ENCODE data around the gene NTSR1.

The NTSR1 gene

DNA sequence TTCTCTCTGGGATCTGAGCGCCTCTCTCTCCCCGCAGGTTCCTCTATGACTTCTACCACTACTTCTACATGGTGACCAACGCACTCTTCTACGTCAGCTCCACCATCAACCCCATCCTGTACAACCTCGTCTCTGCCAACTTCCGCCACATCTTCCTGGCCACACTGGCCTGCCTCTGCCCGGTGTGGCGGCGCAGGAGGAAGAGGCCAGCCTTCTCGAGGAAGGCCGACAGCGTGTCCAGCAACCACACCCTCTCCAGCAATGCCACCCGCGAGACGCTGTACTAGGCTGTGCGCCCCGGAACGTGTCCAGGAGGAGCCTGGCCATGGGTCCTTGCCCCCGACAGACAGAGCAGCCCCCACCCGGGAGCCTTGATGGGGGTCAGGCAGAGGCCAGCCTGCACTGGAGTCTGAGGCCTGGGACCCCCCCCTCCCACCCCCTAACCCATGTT is 51.4 kb downstream of the NTSR1 start:
- no peak for DNase-seq

DNA sequence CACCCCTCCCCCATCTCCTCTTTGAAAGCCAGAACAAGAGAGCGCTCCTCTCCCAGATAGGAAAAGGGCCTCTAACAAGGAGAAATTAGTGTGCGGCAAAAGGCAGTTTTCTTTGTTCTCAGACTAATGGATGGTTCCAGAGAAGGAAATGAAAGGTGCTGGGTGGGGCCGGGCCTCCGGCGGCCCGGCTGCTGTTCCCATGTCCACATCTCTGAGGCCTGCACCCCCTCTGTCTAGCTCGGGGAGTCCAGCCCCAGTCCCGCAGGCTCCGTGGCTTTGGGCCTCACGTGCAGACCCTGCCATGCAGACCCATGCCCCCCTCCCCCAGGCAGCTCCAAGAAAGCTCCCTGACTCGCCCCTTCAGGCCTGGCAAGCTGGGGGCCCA is 51.8 kb downstream of the NTSR1 start:
- no peak for DNase-seq

DNA sequence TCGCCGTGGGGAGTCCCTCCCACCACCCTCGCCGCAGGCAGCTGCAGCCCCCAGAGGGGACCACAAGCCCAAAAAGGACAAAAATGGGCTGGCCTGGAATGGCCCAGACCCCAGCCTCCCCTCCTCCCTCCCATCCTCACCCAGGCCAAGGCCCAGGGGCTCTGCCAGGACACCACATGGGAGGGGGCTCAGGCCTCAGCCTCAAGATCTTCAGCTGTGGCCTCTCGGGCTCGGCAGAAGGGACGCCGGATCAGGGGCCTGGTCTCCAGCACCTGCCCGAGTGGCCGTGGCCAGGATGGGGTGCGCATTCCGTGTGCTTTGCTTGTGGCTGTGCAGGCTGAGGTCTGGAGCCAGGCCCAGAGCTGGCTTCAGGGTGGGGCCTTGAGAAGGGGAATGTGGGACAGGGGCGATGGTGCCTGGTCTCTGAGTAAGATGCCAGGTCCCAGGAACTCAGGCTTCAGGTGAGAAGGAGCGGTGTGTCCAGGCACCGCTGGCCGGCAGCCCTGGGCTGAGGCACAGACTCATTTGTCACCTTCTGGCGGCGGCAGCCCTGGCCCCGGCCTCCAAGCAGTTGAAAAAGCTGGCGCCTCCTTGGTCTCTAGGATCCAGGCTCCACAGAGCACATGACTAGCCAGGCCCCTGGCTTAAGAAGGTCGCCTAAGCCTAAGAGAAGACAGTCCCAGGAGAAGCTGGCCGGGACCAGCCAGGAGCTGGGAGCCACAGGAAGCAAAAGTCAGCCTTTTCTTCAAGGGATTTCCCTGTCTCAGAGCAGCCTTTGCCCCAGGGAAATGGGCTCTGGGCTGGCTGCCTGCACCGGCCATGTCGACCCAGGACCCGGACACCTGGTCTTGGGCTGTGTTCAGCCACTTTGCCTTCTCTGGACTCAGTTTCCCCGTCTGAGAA is 52.5 kb downstream of the NTSR1 start:
- no peak for DNase-seq

DNA sequence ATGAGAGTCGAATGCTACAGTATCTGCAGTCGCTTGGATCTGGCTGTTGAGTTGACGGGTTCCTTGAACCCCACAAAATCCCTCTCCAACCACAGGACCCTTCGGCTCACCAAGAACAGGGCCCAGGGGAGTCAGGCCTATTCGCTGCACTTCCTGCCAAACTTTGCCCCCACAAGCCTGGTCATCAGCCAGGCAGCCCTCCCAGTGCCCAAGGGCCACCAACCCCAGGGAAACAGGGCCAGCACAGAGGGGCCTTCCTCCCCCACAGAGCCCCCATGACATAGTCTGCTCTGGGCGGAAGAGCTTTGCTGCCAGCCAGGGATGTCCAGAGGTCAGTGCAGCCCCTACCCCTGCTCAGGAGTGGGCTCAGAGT is 53.1 kb downstream of the NTSR1 start:
- DNase-seq, result no peak

DNA sequence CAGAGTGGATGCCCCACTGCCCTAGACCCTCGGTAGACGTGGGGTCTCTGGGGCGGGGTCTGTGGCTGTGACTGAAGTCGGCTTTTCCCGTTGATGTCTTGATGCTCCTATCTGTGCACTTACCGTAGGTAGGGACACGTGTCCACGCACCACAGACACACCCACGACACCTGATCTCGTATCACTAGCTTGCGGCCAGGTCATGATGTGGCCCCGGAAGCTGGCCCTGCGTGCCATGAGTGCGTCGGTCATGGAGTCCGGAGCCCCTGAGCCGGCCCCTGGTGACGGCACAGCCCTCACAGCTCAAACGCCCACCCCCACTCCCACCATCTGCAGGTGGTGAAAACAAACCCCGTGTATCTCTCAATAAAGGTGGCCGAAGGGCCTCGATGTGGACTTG is 53.7 kb downstream of the NTSR1 start:
- no peak for DNase-seq

DNA sequence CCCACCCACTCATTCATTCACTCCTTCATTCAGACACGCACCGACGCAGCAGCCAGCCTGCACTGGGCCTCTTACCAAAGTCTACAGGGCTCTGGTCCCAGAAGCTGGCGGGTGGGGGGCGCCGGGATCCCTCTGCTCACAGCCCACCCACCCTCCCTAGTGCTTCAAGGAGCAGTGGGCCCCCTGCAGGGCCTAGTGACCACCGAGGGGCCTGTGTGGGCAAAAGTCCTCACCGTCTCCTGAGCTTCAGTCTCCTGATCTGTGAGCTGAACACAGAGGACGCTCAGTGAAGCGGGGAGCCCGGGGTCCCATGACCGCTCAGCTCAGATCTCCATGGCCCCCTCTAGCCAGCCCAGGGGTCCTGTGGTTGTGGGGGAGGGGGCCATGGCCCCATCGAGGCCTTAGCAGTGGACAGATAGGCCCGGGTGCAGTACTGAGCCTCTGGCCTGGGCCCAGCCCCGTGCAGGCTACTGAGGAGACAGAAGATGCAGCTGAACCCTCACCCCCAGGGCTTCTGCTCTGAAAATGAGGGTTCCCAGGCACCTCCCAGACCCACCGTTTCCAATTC is 54.2 kb downstream of the NTSR1 start:
- no peak for DNase-seq

DNA sequence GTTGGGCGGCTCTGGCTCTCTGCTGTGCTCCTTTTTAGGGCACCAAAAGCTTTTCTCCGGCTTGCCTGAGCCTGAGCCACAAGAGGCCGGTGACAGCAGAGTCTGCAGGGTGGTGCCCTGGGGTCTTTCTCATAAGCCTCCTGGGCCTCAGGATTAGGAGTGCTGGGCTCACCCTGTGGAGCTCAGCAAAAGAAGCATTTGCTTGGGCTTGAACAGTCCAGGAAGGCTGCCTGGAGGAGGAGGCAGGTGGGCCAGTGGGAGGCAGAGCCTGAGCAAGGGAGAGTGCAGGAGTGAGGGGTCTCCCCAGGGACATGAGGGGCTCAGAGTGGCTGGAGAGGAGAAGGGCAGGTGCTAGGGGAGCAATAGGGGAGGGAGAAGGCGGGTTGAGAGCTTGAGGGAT is 54.8 kb downstream of the NTSR1 start:
- no peak for DNase-seq

DNA sequence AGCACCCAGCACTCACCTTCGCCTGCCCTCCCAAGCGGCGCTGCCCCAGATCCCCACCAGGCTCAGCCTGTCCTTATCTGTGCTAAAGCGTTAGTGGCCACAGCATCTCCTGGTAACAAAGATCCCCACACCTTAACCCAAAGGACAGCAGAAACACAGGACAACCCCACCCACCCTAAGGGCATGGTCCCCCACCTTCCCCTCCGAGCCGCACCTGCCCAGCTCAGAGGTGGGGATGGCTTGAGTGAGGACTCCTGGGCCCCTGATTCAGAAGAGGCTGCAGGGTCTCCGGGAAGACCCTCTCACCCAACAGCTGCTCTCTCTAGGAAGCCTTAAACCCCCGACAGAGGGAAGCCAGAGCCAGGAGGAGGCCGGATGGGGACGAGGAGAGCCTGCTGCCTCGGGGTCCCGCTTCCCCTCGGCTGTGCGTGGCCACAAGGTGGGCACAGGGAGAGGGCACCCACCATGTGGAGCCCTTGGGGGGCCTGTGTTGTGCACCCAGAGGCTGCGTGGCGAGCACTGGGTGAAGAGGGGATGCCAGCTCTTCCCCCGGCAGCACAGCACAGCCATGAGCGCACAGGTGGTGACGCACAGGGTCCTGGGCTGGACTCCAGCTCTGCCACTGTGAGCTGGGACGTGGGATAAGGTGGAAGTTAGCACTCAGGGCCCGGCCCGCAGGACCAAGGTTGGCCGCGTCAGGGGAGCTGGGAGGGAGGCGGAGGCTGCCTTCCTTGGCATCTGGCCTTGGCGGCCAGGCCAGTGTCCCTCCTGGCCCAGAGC is 55.7 kb downstream of the NTSR1 start:
- DNase-seq, result no peak

DNA sequence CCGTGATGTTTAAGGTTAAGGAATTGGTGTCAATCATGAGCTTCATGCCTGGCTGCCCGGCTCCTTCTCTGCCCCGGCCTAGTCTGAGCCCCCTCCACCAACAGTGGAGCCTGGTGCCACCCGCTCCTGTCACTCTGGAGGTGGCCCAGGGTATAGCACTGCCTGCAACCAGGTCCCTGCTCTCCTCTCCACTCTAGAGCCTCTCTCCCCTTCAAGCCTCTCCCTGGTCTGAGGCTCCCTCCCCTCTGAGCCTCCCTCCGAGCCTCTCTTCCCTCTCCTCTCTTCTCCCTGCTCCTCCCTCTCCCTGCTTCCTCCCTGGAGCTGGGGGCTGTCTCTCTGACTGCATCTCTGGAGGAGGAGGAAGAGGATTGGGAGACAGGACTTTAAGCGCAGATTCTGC is 56.4 kb downstream of the NTSR1 start:
- no peak for DNase-seq

DNA sequence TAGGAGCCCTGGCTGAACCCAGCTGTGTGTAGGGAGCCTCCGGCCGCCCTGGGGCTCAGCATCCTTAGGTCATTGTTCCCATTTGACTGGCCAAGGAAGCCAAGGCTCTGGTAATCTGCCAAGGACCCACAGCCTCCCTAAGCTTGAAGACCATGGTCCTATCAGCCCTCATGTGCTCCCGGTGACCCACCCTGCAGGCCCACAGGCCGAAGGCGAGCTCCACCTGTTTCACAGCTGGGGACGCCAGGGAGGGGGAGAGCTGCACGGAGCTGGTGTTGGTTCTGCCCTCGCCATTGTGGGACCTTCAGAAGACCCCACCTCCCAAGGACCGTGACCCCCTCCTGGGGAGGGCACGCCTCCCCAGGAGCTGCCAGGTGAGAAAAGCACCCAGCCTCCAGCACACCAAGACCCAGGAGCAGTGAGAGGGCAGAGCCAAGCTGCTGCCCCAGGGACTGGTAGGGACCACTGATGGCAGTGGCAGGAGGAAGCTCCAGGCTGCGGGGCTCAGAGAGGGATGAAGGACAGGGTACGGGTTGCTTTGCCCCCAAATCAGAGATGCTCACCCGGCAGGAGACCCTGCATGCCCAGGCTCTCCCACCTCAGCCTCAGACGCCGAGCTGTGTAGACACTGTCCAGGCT is 56.9 kb downstream of the NTSR1 start:
- DNase-seq, result no peak

DNA sequence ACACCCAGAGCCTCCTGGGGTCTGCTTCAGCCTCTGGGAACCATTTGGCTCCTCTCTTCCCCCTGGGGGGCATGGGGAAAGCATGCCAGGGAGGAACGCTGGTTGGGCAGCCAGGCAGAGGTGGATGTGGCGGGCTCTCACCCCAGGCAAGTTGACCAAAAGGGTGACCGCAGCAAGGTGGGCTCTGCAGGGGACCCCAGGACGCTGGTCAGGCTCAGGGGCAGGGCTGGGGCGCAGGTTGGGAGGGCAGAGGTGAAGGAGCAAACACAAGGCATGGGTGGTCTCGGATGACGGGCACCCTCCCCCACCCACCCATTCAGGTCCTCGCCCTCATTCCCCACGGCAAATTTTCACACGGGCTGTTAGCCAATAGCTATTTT is 57.4 kb downstream of the NTSR1 start:
- no peak for DNase-seq

DNA sequence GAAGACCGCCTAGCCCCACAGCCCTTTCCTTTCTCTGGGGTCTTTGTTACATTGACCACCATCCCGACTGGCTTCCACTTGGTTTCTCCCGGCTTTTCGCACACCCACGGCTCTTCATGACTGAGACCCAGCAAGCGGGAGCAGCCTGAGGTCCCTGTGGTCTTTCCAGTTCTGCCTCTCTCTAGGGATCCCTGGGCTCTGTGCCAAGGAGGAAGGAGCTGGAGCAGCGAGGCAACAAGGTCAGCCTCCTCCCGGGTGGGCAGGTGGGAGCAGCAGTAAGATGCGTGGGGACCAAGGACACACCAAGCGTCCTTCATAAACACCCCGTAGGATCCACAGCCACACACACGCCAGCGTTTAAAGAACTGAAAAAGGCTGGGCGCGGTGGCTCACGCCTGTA is 58.1 kb downstream of the NTSR1 start:
- no peak for DNase-seq

DNA sequence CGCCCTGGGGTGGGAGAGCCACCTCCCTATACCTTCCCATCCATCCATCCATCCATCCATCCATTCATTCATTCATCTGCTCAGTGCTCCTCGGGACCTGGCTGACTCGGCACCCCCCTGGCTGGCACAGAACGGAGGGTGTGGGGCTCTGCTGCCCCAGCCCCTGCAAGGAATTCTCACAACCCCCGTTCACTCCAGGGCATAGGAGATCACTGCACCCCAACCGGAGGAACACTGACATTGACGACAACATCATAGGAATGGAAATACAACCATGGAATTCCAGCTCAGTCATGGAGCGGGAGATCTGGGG is 59.6 kb downstream of the NTSR1 start:
- DNase-seq, result no peak

DNA sequence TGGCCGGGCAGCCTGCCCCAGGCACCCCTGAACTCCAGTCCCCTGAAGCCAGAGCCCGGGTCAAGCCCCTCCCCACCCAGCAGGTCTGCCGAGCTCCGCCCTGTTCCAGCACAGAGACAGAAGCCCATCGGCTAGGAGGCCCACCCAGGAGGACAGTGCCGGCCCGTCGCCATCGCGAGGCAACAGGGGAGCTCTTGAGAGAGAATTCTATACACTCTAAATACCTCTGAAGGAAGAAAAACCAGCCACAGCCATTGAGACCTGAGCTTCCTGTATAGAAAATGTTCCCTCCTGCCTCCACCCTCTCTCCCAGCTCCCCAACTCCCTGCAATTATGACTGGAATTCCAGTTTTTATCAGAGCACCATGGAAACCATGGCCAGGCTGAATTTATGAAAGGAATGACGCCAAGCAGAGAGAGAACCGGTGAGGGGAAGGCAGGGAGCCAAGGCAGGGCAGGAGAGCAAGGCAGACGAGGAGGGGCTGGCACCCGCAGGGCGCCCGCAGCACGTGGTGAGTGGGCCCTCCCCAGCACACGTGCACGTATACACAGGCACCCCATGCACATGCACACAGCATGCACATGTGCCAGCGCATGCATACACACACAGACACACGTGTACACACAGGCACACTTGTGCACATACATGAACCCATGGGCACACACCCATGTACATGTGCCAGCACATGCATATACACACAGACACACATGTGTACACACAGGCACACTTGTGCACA is 60.1 kb downstream of the NTSR1 start:
- no peak for DNase-seq

DNA sequence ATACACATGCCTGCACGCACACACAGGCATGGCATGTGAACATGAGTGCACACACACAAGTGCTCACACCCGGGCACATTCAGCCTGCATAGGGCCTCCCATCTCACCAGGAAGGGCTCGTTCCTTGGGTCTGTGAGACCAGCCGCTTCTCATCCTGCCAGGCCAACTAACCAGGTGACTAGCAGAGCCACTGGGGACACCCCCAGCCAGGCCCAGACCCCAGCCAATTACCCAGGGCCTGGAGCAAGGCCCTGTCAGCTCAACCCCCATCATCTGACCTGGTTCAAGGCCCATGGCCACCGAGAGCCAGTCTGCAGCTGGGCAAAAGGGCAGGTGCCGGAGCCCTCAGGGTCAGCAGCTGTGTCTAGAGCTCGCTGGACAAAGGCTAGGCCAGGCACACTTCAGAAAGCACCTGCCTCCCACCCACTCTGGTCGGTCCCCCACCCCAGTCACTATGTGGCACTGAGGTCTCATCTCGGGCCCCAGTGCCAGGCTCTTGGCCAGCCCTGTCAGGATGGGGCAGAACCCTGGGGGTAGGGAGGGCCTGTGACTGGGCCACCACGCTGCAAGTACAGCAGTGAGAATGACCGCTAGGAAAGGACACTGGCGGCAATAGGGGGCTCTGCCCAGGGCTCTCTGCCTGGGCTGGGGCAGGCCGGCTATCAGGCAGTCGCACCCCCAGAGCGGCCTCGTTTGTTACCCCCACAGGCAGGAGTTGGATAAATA is 60.9 kb downstream of the NTSR1 start:
- no peak for DNase-seq

DNA sequence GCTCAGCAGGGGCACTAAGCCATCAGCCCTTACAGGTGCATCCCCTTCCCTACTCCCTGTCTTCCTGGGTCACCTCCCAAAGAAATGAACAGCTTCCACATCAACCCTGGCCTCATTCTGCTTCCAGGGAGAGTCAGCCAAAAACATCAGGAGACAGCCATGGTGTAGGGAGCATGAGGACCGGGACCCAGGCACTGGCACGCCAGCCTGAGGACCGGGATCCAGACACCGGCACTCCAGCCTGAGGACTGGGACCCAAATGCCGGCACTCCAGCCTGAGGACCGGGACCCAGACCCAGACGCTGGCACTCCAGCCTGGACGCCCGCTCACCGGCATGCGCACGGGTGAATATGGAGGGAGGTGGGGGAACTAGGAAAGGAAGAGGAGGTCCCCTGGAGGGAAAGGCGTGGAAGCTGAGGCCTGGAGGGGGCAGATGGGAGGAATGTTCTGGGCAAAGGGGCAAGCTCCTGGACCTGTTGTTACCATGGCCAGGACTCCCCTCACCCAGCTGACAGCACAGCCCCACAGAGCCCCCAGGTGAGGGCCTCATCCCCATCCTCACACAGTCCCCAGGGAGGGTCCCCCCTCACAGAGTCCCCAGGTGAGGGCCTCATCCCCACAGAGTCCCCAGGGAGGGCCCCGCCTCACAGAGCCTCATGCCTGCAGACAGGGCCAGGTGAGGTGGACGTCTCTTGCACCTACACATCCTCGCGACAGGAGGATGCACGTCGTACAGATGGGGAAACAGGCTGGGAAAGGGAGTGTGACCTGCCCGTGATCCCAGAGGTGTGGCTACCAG is 61.7 kb downstream of the NTSR1 start:
- no peak for DNase-seq

DNA sequence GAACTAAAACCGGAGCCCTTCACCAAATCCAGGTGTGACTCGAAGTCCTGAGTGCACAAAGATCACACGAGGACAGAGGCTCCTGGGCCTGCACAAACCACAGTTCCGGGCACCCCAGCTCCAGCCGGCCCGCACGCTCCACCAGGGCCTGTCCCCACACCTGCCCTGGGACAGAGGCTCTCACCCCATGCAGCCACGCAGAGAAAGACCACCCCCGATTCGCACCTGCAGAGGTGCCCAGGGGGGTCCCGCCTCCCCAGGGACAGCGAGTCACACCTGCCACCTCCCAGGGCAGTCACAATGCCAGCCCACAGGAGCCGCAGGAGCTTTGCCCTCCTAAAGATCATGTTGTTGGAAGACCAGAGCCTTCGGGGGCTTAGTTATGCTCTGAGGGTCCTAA is 62.3 kb downstream of the NTSR1 start:
- DNase-seq, result no peak

DNA sequence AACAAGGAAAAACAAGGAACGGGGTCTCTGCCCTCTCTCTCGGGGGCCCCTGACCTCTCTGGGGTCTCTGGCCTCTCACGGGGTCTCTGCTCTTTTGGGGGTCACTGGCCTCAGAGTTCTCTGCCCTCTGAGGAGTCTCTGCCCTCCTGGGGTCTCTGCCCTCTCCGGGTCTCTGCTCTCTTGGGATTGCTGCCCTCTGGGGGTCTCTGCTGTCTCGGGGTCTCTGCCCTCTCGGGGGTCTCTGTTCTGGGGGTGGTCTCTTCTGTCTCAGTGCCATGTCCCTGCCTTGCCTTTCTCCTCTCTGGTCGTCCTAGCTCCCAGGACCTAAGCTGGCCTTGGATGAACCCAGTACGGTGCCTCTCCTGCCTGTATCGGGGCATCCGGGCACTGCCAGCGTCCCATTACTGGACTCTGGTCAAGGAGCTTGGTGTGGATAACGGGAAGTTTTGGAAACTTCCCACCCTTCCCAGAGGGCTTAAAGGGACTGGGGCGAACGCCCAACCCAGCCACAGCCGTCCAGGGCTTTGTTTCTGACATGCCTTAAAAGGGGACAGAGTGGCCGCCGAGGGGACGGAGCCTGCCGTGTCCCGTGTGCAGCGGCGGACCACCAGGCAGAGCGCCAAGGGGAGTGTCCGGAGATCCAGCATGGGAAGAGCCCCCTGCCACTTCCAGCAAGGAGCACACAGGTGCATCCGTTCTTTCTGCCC is 62.9 kb downstream of the NTSR1 start:
- DNase-seq, result no peak

DNA sequence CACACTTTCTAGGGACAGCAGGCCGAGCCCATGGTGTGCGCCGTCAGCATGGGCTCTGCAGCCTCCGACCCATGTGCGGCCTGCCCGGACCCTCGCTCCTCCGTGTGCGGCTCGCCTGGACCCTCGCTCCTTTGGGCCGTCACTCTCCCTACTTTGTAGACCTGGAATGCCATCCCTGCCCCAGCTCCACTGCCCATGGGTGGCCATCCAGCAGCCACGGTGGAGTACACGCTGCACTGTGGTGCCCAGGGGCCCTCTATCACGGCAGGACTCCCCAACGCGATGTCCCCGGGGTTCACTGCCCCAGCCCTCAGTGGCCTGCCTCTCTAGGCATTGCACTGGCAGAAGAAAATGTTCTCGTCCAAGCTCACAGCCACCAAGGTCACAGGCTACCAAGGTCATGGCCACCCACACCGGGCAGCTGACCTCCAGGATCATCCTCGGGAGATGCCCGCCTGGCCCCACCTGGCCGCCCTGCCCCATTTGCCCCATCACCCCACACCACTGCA is 63.5 kb downstream of the NTSR1 start:
- no peak for DNase-seq

DNA sequence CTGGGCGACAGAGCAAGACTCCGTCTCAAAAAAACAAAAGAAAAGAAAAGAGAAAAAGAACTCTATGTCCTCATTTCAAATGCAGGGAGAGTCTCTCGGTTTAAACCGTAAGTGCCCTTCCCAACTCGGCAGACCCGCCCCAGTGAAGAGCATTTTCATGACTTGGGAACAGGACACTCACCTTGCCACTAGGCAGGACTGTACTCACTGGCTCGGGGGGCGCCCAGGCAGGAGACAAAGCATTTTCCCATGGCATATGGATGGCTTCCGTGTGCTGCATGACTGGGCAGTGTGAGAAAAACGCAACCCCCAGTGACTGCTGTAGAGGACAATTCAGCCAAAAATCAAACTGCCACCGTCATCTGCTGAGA is 64.0 kb downstream of the NTSR1 start:
- DNase-seq, result no peak

Measured in CD4-positive, alpha-beta T cell treated with Interleukin-21 for 1 hour (primary cell).